ENCODE results near the gene C16orf46.

C16orf46 gene

DNA sequence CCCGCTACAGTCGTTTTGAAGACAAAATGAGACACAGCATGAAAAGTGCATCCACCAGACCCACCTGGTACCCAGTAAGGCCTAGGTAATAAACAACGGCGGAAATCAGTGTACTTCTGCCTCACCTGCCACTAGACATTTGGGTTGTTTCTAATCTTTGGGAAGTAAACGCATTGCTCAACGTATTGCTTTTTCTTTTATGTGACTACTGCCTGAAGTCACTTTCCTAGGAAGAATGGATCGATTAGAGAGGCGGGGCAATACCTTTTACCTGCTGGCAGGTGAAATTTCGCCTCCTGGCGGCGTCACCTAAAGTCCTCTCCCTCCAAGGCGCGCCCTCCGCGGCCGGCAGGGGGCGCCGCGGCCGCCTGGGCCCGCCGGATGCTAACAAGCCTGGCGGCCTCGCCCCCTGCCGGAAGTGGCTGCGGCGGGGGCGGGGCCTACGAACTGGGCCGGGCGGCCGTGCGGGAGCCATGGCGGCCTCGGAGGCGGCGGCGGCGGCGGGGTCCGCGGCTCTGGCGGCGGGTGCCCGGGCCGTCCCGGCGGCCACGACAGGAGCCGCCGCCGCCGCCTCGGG, 41.6 kb downstream of the C16orf46 start, which contains the start of gene ATMIN:
ATMIN (plus strand) TSS at position 445 of the 577 bp plus-strand sequence; CDS start at position 474, 29 bp downstream.
- H4K20me1 ChIP-seq (ENCODE audit: insufficient read depth, low read length) = no peaks in the 10 kb centered on the region
- peaks cover 13% of the 10 kb centered on the region for H3K4me1 ChIP-seq (ENCODE audit: insufficient read depth, low read length, severe bottlenecking)
- peak within 1 kb of the TSS; percentile 94 for H3K4me3 ChIP-seq (ENCODE audit: low read depth, low read length, poor library complexity, severe bottlenecking)
- no peaks in the 10 kb centered on the region for H3K9me2 ChIP-seq (ENCODE audit: low read depth, low read length)
- H3K4me2 ChIP-seq (ENCODE audit: low read length) = peak within 1 kb of the TSS; percentile 96
- H3K79me2 ChIP-seq (ENCODE audit: insufficient read depth, low read length) = peaks cover 5% of the 10 kb centered on the region
- H3K27me3 ChIP-seq (ENCODE audit: insufficient read depth, low read length) = no peaks in the 10 kb centered on the region
- no peak within 1 kb of the TSS for H2AFZ ChIP-seq (ENCODE audit: low read length)
- H3K9ac ChIP-seq (ENCODE audit: low read length) = peak within 1 kb of the TSS; percentile 79
- H3K27ac ChIP-seq (ENCODE audit: low read depth, low read length, poor library complexity, severe bottlenecking) = peak within 1 kb of the TSS; percentile 41
- H3F3A ChIP-seq (ENCODE audit: insufficient read depth, low read length) = no peaks in the 10 kb centered on the region
- peaks cover 15% of the 10 kb centered on the region; the same call in 1 of the 2 replicates for H3K36me3 ChIP-seq (ENCODE audit: insufficient read depth, low read length)
- no peak for TF ChIP-seq EZH2 (IDR thresholded peaks at IDR 0.05; ENCODE audit: borderline replicate concordance, low read length)
- TF ChIP-seq, protein P1, sequence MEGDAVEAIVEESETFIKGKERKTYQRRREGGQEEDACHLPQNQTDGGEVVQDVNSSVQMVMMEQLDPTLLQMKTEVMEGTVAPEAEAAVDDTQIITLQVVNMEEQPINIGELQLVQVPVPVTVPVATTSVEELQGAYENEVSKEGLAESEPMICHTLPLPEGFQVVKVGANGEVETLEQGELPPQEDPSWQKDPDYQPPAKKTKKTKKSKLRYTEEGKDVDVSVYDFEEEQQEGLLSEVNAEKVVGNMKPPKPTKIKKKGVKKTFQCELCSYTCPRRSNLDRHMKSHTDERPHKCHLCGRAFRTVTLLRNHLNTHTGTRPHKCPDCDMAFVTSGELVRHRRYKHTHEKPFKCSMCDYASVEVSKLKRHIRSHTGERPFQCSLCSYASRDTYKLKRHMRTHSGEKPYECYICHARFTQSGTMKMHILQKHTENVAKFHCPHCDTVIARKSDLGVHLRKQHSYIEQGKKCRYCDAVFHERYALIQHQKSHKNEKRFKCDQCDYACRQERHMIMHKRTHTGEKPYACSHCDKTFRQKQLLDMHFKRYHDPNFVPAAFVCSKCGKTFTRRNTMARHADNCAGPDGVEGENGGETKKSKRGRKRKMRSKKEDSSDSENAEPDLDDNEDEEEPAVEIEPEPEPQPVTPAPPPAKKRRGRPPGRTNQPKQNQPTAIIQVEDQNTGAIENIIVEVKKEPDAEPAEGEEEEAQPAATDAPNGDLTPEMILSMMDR (IDR thresholded peaks at IDR 0.05; ENCODE audit: low read length) = peak; percentile 98
- H3K9me3 ChIP-seq (ENCODE audit: low read length) = no peaks in the 10 kb centered on the region

DNA sequence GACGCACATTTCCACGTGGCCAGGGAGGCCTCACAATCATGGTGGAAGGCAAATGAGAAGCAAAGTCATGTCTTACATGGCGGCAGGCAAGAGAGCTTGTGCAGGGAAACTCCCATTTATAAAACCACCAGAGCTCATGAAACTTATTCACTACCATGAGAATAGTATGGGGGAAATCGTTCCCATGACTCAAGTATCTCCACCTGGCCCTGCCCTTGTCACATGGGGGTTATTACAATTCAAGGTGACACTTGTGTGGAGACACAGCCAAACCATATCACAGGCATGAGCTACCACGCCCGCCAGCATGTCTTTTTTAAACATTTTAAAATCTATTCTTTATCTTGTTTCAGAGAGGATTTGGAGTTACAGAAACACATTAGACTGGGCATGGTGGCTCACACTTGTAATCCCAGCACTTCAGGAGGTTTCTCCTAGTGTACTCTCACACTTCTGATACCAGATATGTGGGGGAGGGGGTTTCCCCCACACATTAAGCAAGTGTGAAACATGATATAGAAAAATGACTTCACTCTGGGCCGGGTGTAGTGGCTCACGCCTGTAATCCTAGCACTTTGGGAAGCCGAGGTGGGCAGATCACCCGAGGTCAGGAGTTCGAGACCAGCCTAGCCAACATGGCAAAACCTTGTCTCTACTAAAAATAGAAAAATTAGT, 47.0 kb downstream of the C16orf46 start:
- Histone ChIP-seq H3K4me1 (ENCODE audit: insufficient read depth, low read length, severe bottlenecking) (no peaks in the 10 kb centered on the region), H3K4me2 (ENCODE audit: low read length) (no peak overlapping the region), H3F3A (ENCODE audit: insufficient read depth, low read length) (no peaks in the 10 kb centered on the region), H3K27me3 (ENCODE audit: insufficient read depth, low read length) (no peaks in the 10 kb centered on the region), H3K9me3 (ENCODE audit: low read length) (no peaks in the 10 kb centered on the region), H3K27ac (ENCODE audit: low read depth, low read length, poor library complexity, severe bottlenecking) (no peak overlapping the region), H4K20me1 (ENCODE audit: insufficient read depth, low read length) (no peaks in the 10 kb centered on the region), H3K4me3 (ENCODE audit: low read depth, low read length, poor library complexity, severe bottlenecking) (no peak overlapping the region), H3K79me2 (ENCODE audit: insufficient read depth, low read length) (no peaks in the 10 kb centered on the region), H3K9me2 (ENCODE audit: low read depth, low read length) (no peaks in the 10 kb centered on the region), H2AFZ (ENCODE audit: low read length) (no peak overlapping the region), H3K36me3 (ENCODE audit: insufficient read depth, low read length) (peaks cover 45% of the 10 kb centered on the region), H3K9ac (ENCODE audit: low read length) (no peak overlapping the region)
- TF ChIP-seq, protein P1 (IDR thresholded peaks at IDR 0.05; ENCODE audit: low read length) = no peak
- no peak for TF ChIP-seq EZH2 (IDR thresholded peaks at IDR 0.05; ENCODE audit: borderline replicate concordance, low read length)

DNA sequence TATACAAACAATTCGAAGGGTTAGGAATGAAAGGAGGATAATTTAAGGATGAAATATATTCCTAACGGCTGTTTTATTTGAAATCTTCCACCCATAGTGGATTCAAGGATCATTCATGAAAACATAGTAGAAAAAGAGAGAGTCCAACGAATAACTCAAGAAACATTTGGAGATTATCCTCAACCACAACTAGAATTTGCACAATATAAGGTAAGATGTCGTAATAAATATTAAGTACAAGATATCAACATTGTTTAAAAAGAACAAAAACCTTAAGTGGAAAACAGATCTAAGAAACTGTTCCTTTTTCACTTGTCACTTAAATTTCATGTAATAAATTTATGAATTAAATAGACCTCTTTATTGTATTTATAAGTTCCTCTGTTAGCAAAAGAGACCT, 50.6 kb downstream of the C16orf46 start:
- no peaks in the 10 kb centered on the region for H3K27me3 ChIP-seq (ENCODE audit: insufficient read depth, low read length)
- no peaks in the 10 kb centered on the region for H3K4me1 ChIP-seq (ENCODE audit: insufficient read depth, low read length, severe bottlenecking)
- H3K27ac ChIP-seq (ENCODE audit: low read depth, low read length, poor library complexity, severe bottlenecking) = no peak overlapping the region
- no peaks in the 10 kb centered on the region for H3K79me2 ChIP-seq (ENCODE audit: insufficient read depth, low read length)
- H3K9ac ChIP-seq (ENCODE audit: low read length) = no peak overlapping the region
- H3K9me2 ChIP-seq (ENCODE audit: low read depth, low read length) = no peaks in the 10 kb centered on the region
- no peak overlapping the region for H3K4me3 ChIP-seq (ENCODE audit: low read depth, low read length, poor library complexity, severe bottlenecking)
- no peak overlapping the region for H2AFZ ChIP-seq (ENCODE audit: low read length)
- no peaks in the 10 kb centered on the region for H4K20me1 ChIP-seq (ENCODE audit: insufficient read depth, low read length)
- no peak for TF ChIP-seq EZH2 (IDR thresholded peaks at IDR 0.05; ENCODE audit: borderline replicate concordance, low read length)
- TF ChIP-seq, protein P1 (IDR thresholded peaks at IDR 0.05; ENCODE audit: low read length) = no peak
- no peak overlapping the region for H3K4me2 ChIP-seq (ENCODE audit: low read length)
- no peaks in the 10 kb centered on the region for H3F3A ChIP-seq (ENCODE audit: insufficient read depth, low read length)
- H3K9me3 ChIP-seq (ENCODE audit: low read length) = no peaks in the 10 kb centered on the region
- H3K36me3 ChIP-seq (ENCODE audit: insufficient read depth, low read length) = peaks cover 75% of the 10 kb centered on the region

Data from OCI-LY1 (cell line).